Tibial nerve (tissue), 4 donors: ENCODE data around the gene ISOC2.

Source experiments
- CTCF ChIP-seq, 5 experiments: fragments of 200-600 bp in 3 of 5; fragments of 450-650 bp in 2 of 5; sonication (generic) in 3 of 5; IDR thresholded peaks; one replicate each; pipeline ENCODE4 v1.5.1; 2016 to 2019; ENCODE audit warnings: antibody characterized with exemption in 5 of 5, mild to moderate bottlenecking in 3 of 5, moderate library complexity in 2 of 5
- EP300 ChIP-seq, 2 donors: sonication (generic); formaldehyde crosslinking; IDR thresholded peaks; one replicate each; pipeline ENCODE4 v1.6.1; 2017; ENCODE audit warnings: antibody characterized with exemption in 2 of 2, mild to moderate bottlenecking in 1 of 2
- POLR2A ChIP-seq, 2 donors: fragments of 450-650 bp; IDR thresholded peaks; one replicate each; pipeline ENCODE4 v1.6.1; 2017; ENCODE audit warnings: antibody characterized with exemption in 2 of 2, mild to moderate bottlenecking in 2 of 2, moderate library complexity in 2 of 2

- TF ChIP-seq CTCF (IDR thresholded peaks at IDR 0.05): no peak
- TF ChIP-seq POLR2A (IDR thresholded peaks at IDR 0.05): no peak
- TF ChIP-seq EP300 (IDR thresholded peaks at IDR 0.05): no peak
Observed at GRCh38 chr19:55439052-55439451, 22.4 kb downstream of the ISOC2 start.
